Measurements from ENCODE around the gene CAPN9.

The CAPN9 gene

GRCh38 chr1:230788561-230789275 is 41.5 kb downstream of the CAPN9 start:
- TF ChIP-seq CTCF (IDR thresholded peaks at IDR 0.05; ENCODE audit: unreplicated experiment in 3 of 3) = no peak
- peaks cover 5% of the 10 kb centered on the region for H3K4me1 Mint-ChIP-seq
- H3K36me3 Mint-ChIP-seq (ENCODE audit: low read depth) = no peaks in the 10 kb centered on the region
- no peak overlapping the region for H3K27ac Mint-ChIP-seq
- H3K9me3 Mint-ChIP-seq = no peaks in the 10 kb centered on the region
- no peak overlapping the region for H3K4me3 Mint-ChIP-seq
- peaks cover 4% of the 10 kb centered on the region for H3K27me3 Mint-ChIP-seq (ENCODE audit: low read depth)

- TF ChIP-seq CTCF (IDR thresholded peaks at IDR 0.05; ENCODE audit: unreplicated experiment in 3 of 3) = no peak
- no peaks in the 10 kb centered on the region for H3K9me3 Mint-ChIP-seq
Measured at GRCh38 chr1:230790026-230790425, 42.8 kb downstream of the CAPN9 start.

GRCh38 chr1:230791986-230792564 is 44.9 kb downstream of the CAPN9 start:
- H3K4me3 Mint-ChIP-seq = no peak overlapping the region
- peaks cover 8% of the 10 kb centered on the region for H3K4me1 Mint-ChIP-seq
- H3K27ac Mint-ChIP-seq = no peak overlapping the region
- no peaks in the 10 kb centered on the region for H3K36me3 Mint-ChIP-seq (ENCODE audit: low read depth)
- H3K9me3 Mint-ChIP-seq = no peaks in the 10 kb centered on the region
- no peak for TF ChIP-seq CTCF (IDR thresholded peaks at IDR 0.05; ENCODE audit: unreplicated experiment in 3 of 3)
- H3K27me3 Mint-ChIP-seq (ENCODE audit: low read depth) = peaks cover 4% of the 10 kb centered on the region

More at GRCh38 chr1:230790026-230790425, 42.8 kb downstream of the CAPN9 start:
- no peaks in the 10 kb centered on the region for H3K36me3 Mint-ChIP-seq (ENCODE audit: low read depth)
- H3K27me3 Mint-ChIP-seq (ENCODE audit: low read depth) = peaks cover 4% of the 10 kb centered on the region
- no peak overlapping the region for H3K27ac Mint-ChIP-seq
- no peak overlapping the region for H3K4me3 Mint-ChIP-seq
- peaks cover 8% of the 10 kb centered on the region for H3K4me1 Mint-ChIP-seq

GRCh38 chr1:230792691-230793462 is 45.7 kb downstream of the CAPN9 start:
- no peaks in the 10 kb centered on the region for H3K36me3 Mint-ChIP-seq (ENCODE audit: low read depth)
- no peak overlapping the region for H3K4me3 Mint-ChIP-seq
- peaks cover 12% of the 10 kb centered on the region for H3K4me1 Mint-ChIP-seq
- TF ChIP-seq CTCF (IDR thresholded peaks at IDR 0.05; ENCODE audit: unreplicated experiment in 3 of 3) = no peak
- H3K9me3 Mint-ChIP-seq = no peaks in the 10 kb centered on the region
- peaks cover 7% of the 10 kb centered on the region for H3K27me3 Mint-ChIP-seq (ENCODE audit: low read depth)
- peak overlapping the region in 1 of 3 experiments; percentile 46 for H3K27ac Mint-ChIP-seq

GRCh38 chr1:230793463-230793745 is 46.2 kb downstream of the CAPN9 start:
- no peak overlapping the region for H3K4me3 Mint-ChIP-seq
- no peak for TF ChIP-seq CTCF (IDR thresholded peaks at IDR 0.05; ENCODE audit: unreplicated experiment in 3 of 3)

More at GRCh38 chr1:230793463-230793745, 46.2 kb downstream of the CAPN9 start:
- no peaks in the 10 kb centered on the region for H3K9me3 Mint-ChIP-seq
- H3K4me1 Mint-ChIP-seq = peaks cover 17% of the 10 kb centered on the region
- peak overlapping the region in 1 of 3 experiments; percentile 46 for H3K27ac Mint-ChIP-seq
- H3K36me3 Mint-ChIP-seq (ENCODE audit: low read depth) = no peaks in the 10 kb centered on the region
- peaks cover 8% of the 10 kb centered on the region for H3K27me3 Mint-ChIP-seq (ENCODE audit: low read depth)
